ENCODE results near the gene GNG7.
"Not testable (repeated sequence)": the region's sequence is repeated elsewhere in the genome, so short reads cannot be mapped to it uniquely, and the experiment has no call there.

GNG7 gene

GRCh38 chr19:2619076-2619475 is 83.4 kb downstream of the GNG7 start:
- no peak for DNase-seq (ENCODE audit: low spot score)

DNA sequence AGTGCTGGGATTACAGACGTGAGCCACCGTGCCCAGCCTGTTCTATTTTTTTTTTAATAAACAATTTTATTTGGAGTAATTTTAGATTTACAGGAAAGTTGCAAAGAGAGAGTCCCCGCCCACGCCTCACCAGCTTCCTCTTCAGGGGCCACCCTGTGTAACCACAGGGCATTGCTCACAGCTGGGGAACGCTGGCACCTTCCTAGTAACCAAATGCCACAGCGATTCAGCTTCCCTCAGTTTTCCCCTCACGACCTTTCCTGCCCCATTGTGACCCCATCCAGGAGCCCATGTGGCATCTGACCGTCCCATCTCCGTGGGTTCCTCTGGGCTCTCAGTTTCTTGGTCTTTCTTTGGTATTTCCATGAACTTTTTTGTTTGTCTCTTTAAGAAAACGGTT is 83.9 kb downstream of the GNG7 start:
- DNase-seq (ENCODE audit: low spot score), result peak; percentile 70

GRCh38 chr19:2617393-2618165 is 84.9 kb downstream of the GNG7 start:
- DNase-seq (ENCODE audit: low spot score), result no peak

- peak; percentile 24 for DNase-seq (ENCODE audit: low spot score)
These were observed 85.6 kb downstream of the GNG7 start for GRCh38 chr19:2616741-2617392.

- no peak for DNase-seq (ENCODE audit: low spot score)
These were observed 86.7 kb downstream of the GNG7 start for GRCh38 chr19:2615782-2616181.

DNA sequence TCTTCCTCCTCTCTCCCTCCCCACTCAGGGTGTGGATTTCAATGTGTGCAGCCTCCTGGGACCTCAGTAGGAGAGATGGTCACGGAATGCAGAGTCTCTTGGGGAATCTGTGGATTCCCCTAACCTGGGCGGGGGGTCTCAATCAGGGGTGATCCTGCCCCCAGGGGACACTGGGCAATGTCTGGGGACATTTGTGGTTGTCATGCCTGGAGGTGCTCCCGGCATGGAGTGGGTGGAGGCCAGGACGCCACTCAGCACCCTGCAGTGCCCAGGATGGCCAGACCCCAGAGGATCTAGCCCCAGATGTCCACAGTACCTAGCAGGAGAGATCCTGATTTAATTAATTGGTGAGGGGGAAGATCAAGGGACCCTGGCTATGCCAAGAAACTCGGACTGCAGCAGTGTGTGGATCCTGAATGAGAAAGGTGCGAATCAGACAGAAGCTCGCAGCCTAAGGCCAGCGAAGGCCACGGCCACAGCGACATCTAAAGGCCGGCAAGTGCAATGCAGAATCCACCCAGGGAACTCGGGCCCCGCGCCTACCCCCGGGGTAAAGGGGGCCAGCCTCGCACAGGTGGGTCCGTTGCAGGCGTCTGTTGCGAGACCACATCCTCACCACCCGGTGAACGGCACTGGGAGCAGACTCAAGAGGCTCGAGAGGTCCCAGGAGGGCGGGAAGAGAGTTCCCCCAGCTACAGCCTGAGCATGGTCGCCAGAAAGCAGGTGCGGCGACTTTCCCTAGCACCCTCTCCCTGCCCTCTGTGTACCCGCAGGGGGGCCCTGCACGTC is 88.8 kb downstream of the GNG7 start:
- peak; percentile 66 for DNase-seq (ENCODE audit: low spot score)

DNA sequence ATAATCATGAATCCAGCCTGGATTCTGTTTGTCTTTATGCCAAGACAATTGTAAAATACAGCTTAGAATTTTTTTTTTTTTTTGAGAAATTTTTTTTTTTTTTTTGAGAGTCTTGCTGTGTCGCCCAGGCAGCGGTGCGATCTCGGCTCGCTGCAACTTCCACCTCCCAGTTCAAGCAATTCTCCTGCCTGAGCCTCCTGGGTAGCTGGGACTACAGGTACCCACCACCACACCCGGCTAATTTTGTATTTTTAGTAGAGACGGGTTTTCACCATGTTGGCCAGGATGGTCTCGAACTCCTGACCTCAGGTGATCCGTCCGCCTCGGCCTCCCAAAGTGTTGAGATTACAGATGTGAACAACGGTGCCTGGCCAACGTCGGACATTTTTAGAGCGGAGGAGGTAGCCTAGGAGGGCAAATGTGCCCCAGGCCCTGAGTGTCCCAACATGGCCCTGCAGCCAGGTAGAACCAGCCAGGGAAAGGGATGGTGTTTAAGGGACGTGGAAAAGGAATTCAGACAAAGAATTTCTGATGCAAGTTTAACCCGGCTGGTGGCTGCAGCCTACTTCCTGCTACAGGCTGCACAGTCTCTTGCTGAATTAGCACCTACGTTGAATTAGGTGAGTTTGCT is 89.8 kb downstream of the GNG7 start:
- no peak for DNase-seq (ENCODE audit: low spot score)

DNA sequence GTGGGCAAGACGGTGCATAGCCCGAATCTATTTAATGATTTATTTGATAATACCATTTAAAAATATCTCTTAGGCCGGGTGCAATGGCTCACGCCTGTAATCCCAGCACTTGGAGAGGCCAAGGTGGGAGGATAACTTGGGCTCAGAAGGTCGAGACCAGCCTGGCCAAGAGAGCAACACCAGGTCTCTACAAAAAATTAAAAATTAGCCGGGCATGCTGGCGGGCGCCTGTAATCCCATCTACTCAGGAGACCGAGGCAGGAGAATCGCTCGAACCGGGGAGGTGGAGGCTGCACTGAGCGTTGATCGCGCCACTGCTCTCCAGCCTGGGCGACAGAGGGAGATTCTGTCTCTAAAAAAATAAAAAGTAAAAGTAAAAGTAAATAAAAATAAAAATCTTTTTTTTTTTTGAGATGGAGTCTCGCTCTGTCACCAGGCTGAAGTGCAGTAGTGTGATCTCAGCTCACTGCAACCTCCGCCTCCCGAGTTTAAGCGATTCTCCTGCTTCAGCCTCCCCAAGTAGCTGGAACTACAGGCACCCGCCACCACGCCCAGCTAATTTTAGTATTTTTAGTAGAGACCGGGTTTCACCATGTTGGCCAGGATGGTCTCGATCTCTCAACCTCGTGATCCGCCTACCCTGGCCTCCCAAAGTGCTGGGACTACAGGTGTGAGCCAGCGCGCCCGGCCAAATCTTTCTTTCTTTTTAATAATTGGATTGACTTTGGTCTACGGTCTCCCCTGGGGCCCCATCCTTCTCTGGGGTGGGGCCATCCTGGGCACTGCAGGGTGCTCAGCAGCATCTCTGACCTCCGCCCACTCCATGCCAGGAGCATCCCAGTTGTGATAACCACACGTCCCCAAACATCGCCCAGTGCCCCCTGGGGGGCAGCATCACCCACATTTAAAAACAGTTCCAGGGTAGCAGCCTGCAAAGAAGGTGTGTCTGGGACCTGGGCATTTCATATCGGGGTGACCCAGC is 90.7 kb downstream of the GNG7 start:
- no peak for DNase-seq (ENCODE audit: low spot score)

DNA sequence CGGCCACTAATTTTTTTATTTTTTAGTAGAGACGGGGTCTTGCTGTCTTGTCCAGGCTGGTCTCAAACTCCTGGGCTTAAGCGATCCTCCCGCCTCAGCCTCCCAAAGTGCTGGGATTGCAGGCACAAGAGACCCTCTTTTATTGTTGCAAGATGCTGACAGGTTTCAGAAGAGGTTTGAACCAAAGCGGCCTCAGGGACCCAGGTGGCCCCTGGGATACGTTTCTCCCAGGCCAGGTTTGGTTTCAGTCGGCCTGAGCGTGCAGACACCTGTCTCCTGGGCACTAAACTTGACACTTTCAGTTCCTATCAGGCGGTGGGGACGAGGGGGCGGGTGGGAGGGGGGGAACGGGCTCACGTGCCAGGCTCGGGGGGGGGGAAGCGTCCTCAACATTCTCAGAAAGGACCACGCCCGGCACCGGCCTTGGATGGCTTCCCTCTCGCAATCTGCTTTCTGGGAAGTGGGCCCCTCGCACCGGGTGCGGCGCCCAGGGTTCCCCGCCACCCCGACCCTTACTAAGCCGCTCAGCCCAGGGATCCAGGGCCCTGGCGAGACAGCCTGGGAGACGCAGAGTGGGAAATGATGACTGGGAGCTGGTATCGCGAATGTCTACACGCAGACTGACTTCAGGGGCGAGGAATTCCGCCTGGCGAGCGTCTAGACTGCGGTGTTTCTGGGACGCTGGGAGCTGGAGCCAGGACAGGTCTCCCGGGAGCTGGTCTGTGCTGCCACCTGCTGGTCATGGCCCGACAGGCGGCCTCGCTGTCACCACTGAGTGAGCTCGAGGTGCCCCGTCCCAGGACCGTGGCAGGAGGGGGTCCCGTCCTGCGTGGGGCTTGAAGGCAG is 91.6 kb downstream of the GNG7 start:
- peak; percentile 88 for DNase-seq (ENCODE audit: low spot score)

DNA sequence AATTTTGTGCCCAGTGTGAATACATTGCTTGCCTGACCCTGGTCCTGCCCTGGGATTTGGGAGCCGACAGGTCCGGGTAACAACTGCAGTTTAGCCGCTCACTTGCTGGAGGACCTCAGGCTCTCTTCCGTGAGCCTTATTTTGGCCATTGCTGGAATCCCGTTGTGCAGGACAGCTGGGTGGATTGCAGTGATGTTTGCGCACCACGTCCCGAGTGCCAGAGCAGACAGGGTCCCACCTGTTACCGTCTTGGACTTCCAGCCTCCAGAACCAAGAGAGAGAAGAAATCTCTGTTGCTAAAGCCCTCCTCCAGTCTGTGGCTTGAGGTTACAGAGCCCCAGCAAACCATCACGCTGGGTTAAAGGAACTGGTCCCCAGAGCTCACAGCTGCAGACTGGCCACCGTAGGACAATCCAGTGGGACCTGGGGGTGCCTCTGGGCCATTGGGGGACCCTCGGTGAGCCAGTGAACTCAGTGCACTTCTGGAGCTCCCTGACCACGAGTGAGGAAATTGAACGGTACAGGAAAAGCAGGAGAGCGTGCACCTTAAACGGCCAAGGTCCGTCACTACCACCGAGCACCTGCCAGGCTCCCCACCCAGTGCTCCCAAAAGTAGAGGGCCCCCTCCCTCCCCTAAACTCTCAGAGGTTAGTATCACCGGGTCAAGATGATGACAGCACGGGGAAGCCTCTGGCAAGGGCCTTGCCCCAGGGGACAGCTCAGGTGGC is 92.9 kb downstream of the GNG7 start:
- DNase-seq (ENCODE audit: low spot score), result no peak

DNA sequence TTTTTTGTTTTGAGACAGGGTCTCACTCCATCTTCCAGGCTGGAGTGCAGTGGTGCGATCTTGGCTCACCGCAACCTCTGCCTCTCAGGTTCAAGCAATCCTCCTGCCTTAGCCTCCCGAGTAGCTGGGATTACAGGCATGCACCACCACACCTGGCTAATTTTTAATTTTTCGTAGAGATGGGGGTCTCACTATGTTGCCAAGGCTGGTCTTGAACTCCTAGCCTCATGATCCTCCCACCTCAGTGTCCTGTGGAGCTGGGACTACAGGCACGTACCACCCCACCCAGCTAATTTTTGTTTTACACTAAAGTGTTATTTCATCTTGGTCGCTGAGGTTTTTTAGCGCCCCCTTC is 93.5 kb downstream of the GNG7 start:
- DNase-seq (ENCODE audit: low spot score), result not testable (repeated sequence)

DNA sequence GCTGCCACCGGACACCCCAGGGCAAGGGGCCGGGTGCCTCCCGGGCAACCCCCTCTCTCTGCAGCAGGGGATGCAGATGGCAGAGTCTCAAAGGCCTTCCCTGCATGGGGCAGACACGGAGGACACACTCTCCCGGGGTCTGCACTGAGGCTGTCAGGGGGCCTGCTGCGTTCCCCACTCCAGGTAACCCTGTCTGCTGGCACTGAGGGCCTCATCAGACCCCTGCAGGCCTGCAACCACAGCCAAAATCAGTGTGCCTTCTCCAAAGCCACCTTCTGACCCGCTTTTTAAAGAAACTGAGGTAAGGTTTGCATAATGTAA is 93.9 kb downstream of the GNG7 start:
- DNase-seq (ENCODE audit: low spot score), result no peak

- peak; percentile 76 for DNase-seq (ENCODE audit: low spot score)
These were observed 94.5 kb downstream of the GNG7 start for GRCh38 chr19:2607712-2608601.

- not testable (repeated sequence) for DNase-seq (ENCODE audit: low spot score)
These were observed 95.7 kb downstream of the GNG7 start for GRCh38 chr19:2606774-2607173.

GRCh38 chr19:2605889-2606288 is 96.6 kb downstream of the GNG7 start:
- DNase-seq (ENCODE audit: low spot score), result not testable (repeated sequence)

DNA sequence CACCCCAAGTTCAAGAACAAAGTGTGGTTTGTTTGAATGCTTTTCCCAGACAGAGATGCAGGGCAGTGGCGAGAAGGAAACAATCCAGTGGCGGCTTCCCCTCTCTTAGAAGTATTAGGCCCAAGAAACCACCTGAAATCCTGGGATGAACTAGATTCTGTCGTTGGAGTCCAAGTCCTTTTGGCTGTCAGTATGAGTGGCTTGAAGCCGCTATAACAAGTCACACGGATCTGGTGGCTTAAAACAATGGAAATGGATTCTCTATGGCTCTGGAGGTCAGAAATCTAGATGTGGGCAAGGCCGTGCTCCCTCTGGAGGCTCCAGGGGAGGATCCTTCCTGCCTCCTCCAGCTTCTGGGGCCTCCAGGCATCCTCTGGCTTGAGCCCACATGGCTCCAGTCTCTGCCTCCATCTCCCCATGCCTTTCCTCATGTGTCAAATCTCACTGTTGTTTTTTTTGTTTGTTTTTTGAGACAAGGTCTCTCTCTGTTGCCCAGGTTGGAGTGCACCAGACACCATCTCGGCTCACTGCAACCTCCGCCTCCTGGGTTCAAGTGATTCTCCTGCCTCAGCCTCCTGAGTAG is 97.7 kb downstream of the GNG7 start:
- no peak for DNase-seq (ENCODE audit: low spot score)

DNA sequence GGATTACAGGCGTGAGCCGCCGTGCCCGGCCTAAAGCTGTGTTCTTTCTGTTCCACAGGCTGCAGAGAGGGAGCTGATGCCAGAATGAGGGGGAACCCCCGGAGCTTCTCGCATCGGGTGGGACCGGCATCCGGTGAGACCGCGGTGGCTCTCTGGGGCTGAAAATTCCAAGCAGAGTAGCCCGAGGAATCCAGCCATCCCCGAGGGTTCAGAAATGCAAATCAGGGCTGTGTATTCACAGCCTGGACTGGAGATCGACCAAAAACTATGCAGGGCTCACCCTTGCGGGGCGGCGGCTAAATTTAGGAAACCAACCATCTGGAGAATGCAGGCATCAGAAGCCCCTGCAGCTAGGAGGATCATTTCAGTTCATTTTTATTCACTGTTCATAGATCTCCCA is 99.2 kb downstream of the GNG7 start:
- DNase-seq (ENCODE audit: low spot score), result no peak

DNA sequence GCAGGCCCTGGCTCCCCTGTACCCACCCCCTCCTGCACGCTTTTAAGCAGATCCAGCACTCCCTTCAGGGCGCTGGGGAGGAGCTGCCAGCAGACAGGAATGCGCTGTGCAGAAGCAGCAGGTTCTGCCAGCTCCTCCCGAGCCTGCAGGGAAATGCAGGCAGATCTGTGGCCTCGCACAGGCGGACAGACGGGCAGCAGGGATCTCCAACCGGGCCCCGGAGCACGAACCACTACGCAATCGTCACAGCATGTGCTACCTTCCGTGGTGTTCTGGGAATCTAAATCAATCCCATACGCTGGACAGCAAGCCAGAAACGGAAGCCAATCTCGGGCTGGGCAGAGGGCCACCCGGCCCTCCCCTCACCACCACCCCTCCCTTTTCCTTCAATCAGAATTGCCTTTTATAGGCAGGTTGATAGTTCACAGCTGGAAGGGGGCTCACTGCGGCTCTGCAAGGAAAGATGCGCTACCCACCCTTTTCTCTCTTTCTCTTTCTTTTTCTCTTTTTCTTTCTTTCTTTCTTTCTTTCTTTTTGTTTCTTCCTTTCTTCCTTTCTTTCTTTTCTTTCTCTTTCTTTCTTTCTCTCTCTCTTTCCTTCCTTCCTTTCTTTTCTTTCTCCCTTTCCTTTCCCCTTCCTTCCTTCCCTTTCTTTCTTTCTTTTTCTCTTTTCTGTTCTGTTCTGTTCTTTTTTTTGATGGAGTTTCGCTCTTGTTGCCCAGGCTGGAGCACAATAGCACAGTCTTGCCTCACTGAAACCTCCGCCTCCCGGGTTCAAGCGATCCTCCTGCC is 99.9 kb downstream of the GNG7 start:
- no peak for DNase-seq (ENCODE audit: low spot score)

Data from CD4-positive, alpha-beta T cell treated with Interleukin-15 for 4 hours (primary cell).